Coronary artery (tissue), 2 donors: Measurements from ENCODE around the gene RAET1G.

Experiments used
- DNase-seq: peaks from one replicate; pipeline ENCODE4 v3.0.0-alpha.2; 2017; ENCODE audit warnings: low spot score
- H3K27ac ChIP-seq, 2 donors: fragments of 200-600 bp; sonication (generic); one replicate each; pipeline ENCODE4 v1.5.1; 2016 to 2019
- H3K4me3 ChIP-seq: fragments of 200-600 bp; sonication (generic); 2 replicates; pipeline ENCODE4 v1.5.1; 2016; ENCODE audit warnings: mild to moderate bottlenecking, moderate library complexity
- TF ChIP-seq, protein P1 (sequence below): fragments of 200-600 bp; sonication (generic); IDR thresholded peaks from one replicate; pipeline ENCODE4 v1.5.1; 2019; ENCODE audit warnings: antibody characterized with exemption

The RAET1G gene

DNA sequence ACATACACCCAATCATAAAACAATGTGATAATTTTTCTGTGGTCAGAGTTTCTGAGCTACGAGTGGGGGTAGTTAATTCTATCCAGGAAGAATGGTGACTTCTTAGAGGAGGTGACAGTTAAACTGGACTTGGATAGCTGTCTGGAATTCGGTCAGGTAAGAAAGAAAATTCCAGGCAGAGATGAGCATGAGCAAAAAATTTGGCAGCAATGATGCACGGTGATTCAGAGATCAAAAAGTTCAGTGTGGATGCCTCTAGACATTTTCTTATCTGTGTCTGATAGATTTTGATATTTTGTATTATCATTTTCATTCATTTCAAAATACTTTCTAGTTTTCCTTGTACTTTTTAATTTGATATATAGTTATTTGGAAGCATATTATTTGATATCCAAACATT lies 37.0 kb downstream of the RAET1G start:
- DNase-seq = no peak
- H3K27ac ChIP-seq = no peak overlapping the region
- TF ChIP-seq, protein P1, sequence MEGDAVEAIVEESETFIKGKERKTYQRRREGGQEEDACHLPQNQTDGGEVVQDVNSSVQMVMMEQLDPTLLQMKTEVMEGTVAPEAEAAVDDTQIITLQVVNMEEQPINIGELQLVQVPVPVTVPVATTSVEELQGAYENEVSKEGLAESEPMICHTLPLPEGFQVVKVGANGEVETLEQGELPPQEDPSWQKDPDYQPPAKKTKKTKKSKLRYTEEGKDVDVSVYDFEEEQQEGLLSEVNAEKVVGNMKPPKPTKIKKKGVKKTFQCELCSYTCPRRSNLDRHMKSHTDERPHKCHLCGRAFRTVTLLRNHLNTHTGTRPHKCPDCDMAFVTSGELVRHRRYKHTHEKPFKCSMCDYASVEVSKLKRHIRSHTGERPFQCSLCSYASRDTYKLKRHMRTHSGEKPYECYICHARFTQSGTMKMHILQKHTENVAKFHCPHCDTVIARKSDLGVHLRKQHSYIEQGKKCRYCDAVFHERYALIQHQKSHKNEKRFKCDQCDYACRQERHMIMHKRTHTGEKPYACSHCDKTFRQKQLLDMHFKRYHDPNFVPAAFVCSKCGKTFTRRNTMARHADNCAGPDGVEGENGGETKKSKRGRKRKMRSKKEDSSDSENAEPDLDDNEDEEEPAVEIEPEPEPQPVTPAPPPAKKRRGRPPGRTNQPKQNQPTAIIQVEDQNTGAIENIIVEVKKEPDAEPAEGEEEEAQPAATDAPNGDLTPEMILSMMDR = no peak
- H3K4me3 ChIP-seq = no peak overlapping the region

DNA sequence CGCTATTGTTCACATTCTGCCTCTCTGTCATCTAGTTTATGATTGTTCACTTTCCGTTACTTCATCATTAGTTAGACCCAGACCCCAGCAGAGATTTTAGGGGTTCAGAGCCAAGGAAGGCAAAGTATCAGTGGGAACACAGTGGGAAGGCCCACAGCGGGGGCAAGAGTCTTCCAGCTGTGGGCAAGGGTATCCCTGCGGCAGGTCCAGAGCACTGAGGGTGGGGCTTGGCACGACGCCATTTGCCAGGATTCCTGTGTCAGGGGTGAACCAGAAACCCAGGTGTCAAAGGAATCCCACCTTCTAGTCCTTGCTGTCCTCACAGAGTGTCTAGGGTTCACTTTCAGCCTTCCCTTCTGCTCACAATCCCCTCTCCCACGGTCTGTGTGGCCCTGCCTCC lies 38.3 kb downstream of the RAET1G start:
- no peak for DNase-seq
- H3K4me3 ChIP-seq = peak overlapping the region; percentile 33
- H3K27ac ChIP-seq = peak overlapping the region in 1 of 2 donors; percentile 8
- TF ChIP-seq, protein P1 = no peak

DNA sequence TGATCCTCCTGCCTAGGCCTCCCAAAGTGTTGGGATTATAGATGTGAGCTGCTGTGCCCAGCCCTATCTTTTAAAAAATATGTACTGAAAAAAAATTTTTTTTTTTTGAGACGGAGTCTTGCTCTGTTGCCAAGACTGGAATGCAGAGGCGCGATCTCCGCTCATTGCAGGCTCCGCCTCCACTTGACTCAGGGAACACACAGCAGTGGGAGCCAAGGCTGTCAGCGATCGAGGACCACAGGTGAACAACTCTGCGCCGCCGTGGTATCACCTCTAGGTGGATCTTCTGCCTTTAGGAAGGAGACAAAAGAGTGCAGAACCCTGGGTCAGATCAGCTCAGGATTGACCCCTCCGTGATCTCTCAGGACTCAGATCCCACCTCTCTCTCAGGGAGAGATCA lies 38.7 kb downstream of the RAET1G start:
- Histone ChIP-seq H3K27ac (peak overlapping the region in 1 of 2 donors; percentile 8), H3K4me3 (peak overlapping the region; percentile 33)
- TF ChIP-seq, protein P1 = no peak
- no peak for DNase-seq

DNA sequence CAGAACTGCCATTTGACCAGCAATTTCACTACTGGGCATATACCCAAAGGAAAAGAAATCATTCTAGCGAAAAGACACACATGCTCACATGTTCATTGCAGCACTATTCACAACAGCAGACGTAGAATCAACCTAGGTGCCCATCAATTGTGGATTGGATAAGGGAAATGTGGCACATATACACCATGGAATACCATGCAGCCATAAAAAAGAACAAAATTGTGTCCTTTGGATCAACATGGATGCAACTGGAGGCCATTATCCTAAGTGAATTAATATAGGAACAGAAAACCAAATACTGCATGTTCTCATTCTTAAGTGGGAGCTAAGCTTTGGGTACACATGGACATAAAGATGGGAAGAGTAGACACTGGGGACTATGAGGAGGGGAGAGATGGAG lies 41.1 kb downstream of the RAET1G start:
- Histone ChIP-seq H3K4me3 (no peak overlapping the region), H3K27ac (no peak overlapping the region)
- TF ChIP-seq, protein P1 = no peak
- DNase-seq = no peak

DNA sequence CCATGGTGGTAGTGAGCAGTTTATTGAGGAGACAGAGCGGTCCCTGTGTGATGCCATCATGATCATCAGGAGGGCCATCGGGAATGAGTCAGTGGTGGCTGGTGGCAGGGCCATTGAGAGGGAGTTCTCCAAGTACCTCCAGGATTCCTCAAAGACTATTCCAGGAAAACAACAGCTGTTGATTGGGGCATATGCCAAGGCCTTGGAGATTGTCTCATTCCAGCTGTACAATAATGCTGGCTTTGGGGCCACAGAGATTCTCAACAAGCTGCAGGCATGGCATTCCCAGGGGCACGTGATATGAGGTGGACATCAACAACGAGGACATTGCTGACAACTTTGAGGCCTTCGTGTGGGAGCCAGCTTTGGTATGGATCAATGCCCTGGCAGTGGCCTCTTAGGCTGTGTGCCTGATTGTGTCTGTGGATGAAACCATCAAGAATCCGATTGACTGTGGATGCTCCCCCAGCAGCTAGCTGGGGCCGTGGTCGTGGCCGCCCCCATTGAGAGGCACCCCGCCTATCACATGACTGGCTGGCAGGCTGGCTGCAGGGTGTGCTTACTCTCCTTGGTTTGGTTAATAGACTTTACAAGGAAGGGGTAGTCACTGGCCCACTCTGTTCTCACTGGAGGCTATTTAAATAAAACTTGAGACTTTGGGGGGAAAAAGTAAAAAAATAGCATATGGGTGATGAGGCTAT lies 41.7 kb downstream of the RAET1G start:
- no peak overlapping the region for H3K4me3 ChIP-seq
- DNase-seq = no peak
- TF ChIP-seq, protein P1 = no peak
- H3K27ac ChIP-seq = no peak overlapping the region

DNA sequence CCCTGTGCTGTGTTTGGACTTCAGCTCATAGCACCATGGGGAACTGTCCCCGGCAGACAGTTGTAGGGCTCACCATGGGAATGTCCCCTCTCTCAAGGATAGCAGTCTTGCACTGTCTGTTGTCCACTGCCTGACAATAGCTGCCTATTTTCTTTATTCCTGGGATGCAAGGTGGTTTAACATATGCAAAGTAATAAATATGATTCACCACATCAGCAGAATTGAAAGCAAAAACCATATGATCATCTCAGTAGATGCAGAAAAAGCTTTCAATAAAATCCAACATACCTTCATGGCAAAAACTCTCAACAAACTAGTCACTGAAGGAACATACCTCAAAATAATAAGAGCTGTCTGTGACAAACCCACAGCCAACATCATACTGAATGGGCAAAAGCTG lies 45.3 kb downstream of the RAET1G start:
- Histone ChIP-seq H3K4me3 (no peak overlapping the region), H3K27ac (no peak overlapping the region)
- no peak for DNase-seq
- TF ChIP-seq, protein P1 = no peak

DNA sequence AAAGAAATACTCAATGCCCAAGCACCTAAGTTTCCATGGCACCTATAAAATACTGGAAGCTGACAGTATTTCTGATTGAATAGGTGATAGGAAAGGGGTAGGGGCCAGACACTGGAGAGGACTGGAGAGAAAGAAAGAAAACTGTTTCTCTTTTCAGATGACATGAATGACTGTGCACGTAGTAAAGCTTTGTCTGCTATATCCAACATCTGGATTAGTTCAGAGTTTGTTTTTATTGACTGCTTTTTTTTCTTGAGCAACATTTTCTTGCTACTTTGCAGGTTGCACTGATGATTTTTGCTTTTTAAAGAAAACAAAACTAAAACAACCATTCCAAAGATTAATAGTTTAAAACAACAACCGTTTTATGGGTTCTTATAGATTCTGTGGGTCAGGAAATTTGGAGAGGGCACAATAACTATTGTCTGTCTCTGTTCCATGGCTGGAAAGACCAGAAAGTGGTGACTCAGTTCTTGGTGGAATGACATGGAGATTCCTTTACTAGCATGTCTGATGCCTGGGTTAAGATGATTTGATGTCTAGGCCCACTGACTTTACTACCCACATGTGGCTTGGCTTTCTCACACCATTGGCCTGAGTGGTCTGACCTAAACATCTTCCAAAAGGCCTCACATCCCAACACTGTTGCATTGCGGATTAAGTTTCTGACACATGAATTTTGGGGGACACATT lies 46.5 kb downstream of the RAET1G start:
- TF ChIP-seq, protein P1 = no peak
- Histone ChIP-seq H3K4me3 (no peak overlapping the region), H3K27ac (no peak overlapping the region)
- DNase-seq = no peak
